Astrocyte (in vitro differentiated cells and primary cell): Measurements from ENCODE around the gene DCBLD1. TPM values are rescaled to one million over a fixed set of nuclear protein-coding genes. Genes with fewer than 3 reads are reported as not detected.

Experiments used
- DNase-seq: peaks from one replicate; pipeline ENCODE4 v3.0.0-alpha.2; 2010; ENCODE audit warnings: low read depth
- FAIRE-seq: peaks from 2 replicates; lab custom pipeline; 2011; peaks lifted over from hg19 to GRCh38; lab: Jason Lieb, UNC
- H2AFZ ChIP-seq: 2 replicates; pipeline ENCODE4 v1.6.0; 2012; ENCODE audit warnings: low read depth, low read length, inconsistent platforms
- H3K27ac ChIP-seq: 2 replicates; pipeline ENCODE4 v1.5.1; 2011; ENCODE audit warnings: low read depth, low read length, inconsistent platforms
- H3K27me3 ChIP-seq: 2 replicates; pipeline ENCODE4 v1.6.0; 2011; ENCODE audit warnings: low read length, inconsistent platforms; ENCODE audit not compliant: insufficient read depth
- H3K36me3 ChIP-seq: 2 replicates; pipeline ENCODE4 v1.5.1; 2011; ENCODE audit warnings: low read length, inconsistent platforms; ENCODE audit not compliant: insufficient read depth
- H3K4me1 ChIP-seq: 2 replicates; pipeline ENCODE4 v1.5.1; 2011; ENCODE audit warnings: low read length, inconsistent platforms; ENCODE audit not compliant: insufficient read depth
- H3K4me2 ChIP-seq: 2 replicates; pipeline ENCODE4 v1.6.0; 2012; ENCODE audit warnings: low read length, inconsistent platforms
- H3K4me3 ChIP-seq: 2 replicates; pipeline ENCODE4 v1.5.1; 2011; ENCODE audit warnings: low read depth, mild to moderate bottlenecking, low read length, inconsistent platforms; ENCODE audit not compliant: insufficient read depth
- H3K79me2 ChIP-seq: 2 replicates; pipeline ENCODE4 v1.6.0; 2012; ENCODE audit warnings: mild to moderate bottlenecking, low read length, inconsistent platforms; ENCODE audit not compliant: insufficient read depth
- H3K9ac ChIP-seq: 2 replicates; pipeline ENCODE4 v1.6.0; 2012; ENCODE audit warnings: mild to moderate bottlenecking, low read length, inconsistent platforms
- H3K9me3 ChIP-seq: 2 replicates; pipeline ENCODE4 v1.5.1; 2012; ENCODE audit warnings: low read depth, mild to moderate bottlenecking, low read length, inconsistent platforms; ENCODE audit not compliant: insufficient read depth
- H4K20me1 ChIP-seq: 2 replicates; pipeline ENCODE4 v1.6.0; 2012; ENCODE audit warnings: low read length, inconsistent platforms; ENCODE audit not compliant: insufficient read depth
- H3K27ac Mint-ChIP-seq: one replicate; pipeline ENCODE4 v1.8.0; 2021; ENCODE audit warnings: mild to moderate bottlenecking, mixed read lengths; ENCODE audit not compliant: unreplicated experiment
- H3K27me3 Mint-ChIP-seq: one replicate; pipeline ENCODE4 v1.8.0; 2021; ENCODE audit warnings: low read depth, mixed read lengths; ENCODE audit not compliant: unreplicated experiment
- H3K36me3 Mint-ChIP-seq: one replicate; pipeline ENCODE4 v1.8.0; 2021; ENCODE audit warnings: low read depth, mixed read lengths; ENCODE audit not compliant: unreplicated experiment
- H3K4me1 Mint-ChIP-seq: one replicate; pipeline ENCODE4 v1.8.0; 2021; ENCODE audit warnings: low read depth, mixed read lengths; ENCODE audit not compliant: unreplicated experiment
- H3K4me3 Mint-ChIP-seq: one replicate; pipeline ENCODE4 v1.8.0; 2021; ENCODE audit warnings: mild to moderate bottlenecking, moderate library complexity, mixed read lengths; ENCODE audit not compliant: unreplicated experiment
- H3K9me3 Mint-ChIP-seq: one replicate; pipeline ENCODE4 v1.8.0; 2021; ENCODE audit warnings: mild to moderate bottlenecking, mixed read lengths; ENCODE audit not compliant: unreplicated experiment
- EZH2 ChIP-seq: IDR thresholded peaks from 2 replicates; pipeline ENCODE4 v1.6.1; 2012; ENCODE audit warnings: mild to moderate bottlenecking, low read length, inconsistent platforms; ENCODE audit not compliant: insufficient read depth
- total RNA-seq: library from RNA; stranded (reverse); gene quantifications from 2 replicates; pipeline ENCODE4 v1.2.1, GENCODE V29; 2021
- TF ChIP-seq, protein P1 (sequence below): IDR thresholded peaks from 2 replicates; pipeline ENCODE4 v1.5.1; 2011; ENCODE audit warnings: low read depth, mild to moderate bottlenecking, inconsistent platforms, low read length, moderate library complexity; ENCODE audit not compliant: insufficient read depth

The DCBLD1 gene
- total RNA-seq, 1 donor from 2014 or later, result 36.8 TPM

DNA sequence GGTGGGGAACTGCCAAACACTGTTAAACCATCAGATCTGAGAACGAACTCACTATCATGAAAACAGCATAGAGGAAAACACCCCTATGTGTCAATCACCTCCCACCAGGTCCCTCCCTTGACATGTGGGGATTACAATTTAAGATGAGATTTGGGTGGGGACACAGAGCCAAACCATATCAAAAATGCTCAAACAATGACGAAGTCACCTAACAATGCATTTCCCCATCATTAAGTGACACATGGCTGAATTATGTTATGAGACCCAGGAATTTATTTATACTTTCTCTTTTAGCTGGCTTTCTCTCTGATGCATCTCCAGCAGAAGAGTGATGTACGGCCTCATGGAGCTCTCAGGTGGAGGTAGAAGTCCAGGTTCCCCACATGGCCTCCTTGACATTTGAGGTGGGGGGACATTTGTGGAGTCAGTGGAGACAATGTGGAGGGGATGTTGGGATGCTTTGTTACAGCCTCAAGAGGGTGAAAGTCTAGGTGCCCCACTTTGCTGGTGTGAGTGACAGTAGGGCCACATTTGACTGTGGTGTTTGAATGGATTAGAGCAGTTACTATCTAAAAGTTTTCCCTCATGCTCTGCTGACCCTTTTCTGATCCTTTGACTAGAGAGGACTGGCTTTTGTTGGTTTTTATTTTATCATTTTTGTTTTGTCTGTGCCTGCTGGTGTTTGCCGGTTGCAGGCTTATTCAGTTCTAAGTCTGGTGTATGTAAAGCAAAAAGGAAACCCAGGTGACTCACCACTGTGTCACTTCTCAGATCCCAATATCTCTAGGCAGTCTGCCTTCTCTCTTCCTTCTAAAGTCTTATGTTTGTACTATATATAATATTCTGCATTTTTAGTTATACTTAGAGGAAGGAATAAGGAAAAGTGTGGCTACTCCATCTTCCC is 18.5 kb upstream of the DCBLD1 start:
- no peaks in the 10 kb centered on the region for H3K9me3 ChIP-seq
- peak overlapping the region; percentile 77 for H3K9ac ChIP-seq
- peak overlapping the region; percentile 88 for H3K4me2 ChIP-seq
- peaks cover 13% of the 10 kb centered on the region for H3K4me1 ChIP-seq
- TF ChIP-seq, protein P1, sequence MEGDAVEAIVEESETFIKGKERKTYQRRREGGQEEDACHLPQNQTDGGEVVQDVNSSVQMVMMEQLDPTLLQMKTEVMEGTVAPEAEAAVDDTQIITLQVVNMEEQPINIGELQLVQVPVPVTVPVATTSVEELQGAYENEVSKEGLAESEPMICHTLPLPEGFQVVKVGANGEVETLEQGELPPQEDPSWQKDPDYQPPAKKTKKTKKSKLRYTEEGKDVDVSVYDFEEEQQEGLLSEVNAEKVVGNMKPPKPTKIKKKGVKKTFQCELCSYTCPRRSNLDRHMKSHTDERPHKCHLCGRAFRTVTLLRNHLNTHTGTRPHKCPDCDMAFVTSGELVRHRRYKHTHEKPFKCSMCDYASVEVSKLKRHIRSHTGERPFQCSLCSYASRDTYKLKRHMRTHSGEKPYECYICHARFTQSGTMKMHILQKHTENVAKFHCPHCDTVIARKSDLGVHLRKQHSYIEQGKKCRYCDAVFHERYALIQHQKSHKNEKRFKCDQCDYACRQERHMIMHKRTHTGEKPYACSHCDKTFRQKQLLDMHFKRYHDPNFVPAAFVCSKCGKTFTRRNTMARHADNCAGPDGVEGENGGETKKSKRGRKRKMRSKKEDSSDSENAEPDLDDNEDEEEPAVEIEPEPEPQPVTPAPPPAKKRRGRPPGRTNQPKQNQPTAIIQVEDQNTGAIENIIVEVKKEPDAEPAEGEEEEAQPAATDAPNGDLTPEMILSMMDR, result no peak
- TF ChIP-seq EZH2, result no peak
- Mint-ChIP-seq H3K27ac (peak overlapping the region; percentile 88), H3K4me1 (peaks cover 18% of the 10 kb centered on the region), H3K9me3 (no peaks in the 10 kb centered on the region), H3K36me3 (no peaks in the 10 kb centered on the region), H3K27me3 (no peaks in the 10 kb centered on the region), H3K4me3 (no peak overlapping the region)
- FAIRE-seq (peak; percentile 87), DNase-seq (peak; percentile 83)
- no peaks in the 10 kb centered on the region for H4K20me1 ChIP-seq
- H3K79me2 ChIP-seq, result no peaks in the 10 kb centered on the region
- no peaks in the 10 kb centered on the region for H3K27me3 ChIP-seq
- H3K36me3 ChIP-seq, result no peaks in the 10 kb centered on the region
- peak overlapping the region; percentile 45 for H3K4me3 ChIP-seq
- H2AFZ ChIP-seq, result peak overlapping the region; percentile 55
- peak overlapping the region; percentile 95 for H3K27ac ChIP-seq

DNA sequence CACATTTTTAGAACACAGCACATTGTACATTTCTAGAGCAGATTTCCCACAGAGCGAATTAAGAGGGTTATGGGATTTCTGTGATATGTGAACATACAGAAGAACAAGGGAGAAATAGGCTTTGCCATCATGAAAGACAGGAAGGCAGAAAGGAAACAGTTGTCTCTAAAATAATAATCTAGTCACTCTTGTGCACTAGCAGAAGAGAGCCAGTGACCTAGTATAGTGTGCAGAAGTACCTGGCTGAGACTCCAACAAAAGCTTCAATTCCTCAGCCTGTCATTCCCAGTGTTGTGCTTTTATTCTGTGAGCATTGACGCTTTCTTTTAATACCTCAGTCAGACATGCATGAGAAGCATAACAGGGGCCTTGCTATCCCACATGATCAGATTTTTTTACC is 17.8 kb upstream of the DCBLD1 start:
- H3K79me2 ChIP-seq, result no peaks in the 10 kb centered on the region
- FAIRE-seq (peak; percentile 41), DNase-seq (no peak)
- no peaks in the 10 kb centered on the region for H3K27me3 ChIP-seq
- H3K9me3 ChIP-seq, result no peaks in the 10 kb centered on the region
- TF ChIP-seq EZH2, result no peak
- TF ChIP-seq, protein P1, result no peak
- peak overlapping the region; percentile 88 for H3K4me2 ChIP-seq
- H3K9me3 Mint-ChIP-seq, result no peaks in the 10 kb centered on the region
- no peak overlapping the region for H2AFZ ChIP-seq
- H3K27ac ChIP-seq, result peak overlapping the region; percentile 95
- peaks cover 18% of the 10 kb centered on the region for H3K4me1 Mint-ChIP-seq
- no peak overlapping the region for H3K9ac ChIP-seq
- no peaks in the 10 kb centered on the region for H4K20me1 ChIP-seq
- H3K4me3 ChIP-seq, result no peak overlapping the region
- no peaks in the 10 kb centered on the region for H3K36me3 Mint-ChIP-seq
- H3K4me1 ChIP-seq, result peaks cover 13% of the 10 kb centered on the region
- H3K27ac Mint-ChIP-seq, result peak overlapping the region; percentile 88
- H3K36me3 ChIP-seq, result no peaks in the 10 kb centered on the region
- peaks cover under 1% of the 10 kb centered on the region for H3K27me3 Mint-ChIP-seq
- no peak overlapping the region for H3K4me3 Mint-ChIP-seq

DNA sequence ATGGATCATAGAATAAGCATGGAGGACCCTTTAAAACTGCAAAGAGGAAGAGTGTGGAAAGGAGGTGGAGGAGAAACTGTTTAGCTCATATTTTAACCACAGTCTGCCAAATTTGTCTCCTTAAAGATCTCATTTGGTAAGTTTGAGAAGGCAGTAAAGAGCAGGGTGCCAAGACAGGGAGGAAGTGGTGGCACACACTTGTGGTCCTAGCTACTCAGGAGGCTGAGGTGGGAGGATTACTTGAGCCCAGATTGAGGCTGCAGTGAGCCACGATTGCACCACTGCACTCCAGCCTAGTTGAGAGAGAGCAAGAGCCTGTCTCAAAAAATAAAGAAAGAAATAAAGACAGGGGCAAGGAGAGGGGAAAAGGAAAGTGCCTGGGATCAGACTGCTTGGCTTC is 16.8 kb upstream of the DCBLD1 start:
- H2AFZ ChIP-seq, result no peak overlapping the region
- no peaks in the 10 kb centered on the region for H3K27me3 ChIP-seq
- no peak overlapping the region for H3K4me3 Mint-ChIP-seq
- no peaks in the 10 kb centered on the region for H3K79me2 ChIP-seq
- H3K4me1 Mint-ChIP-seq, result peaks cover 18% of the 10 kb centered on the region
- no peaks in the 10 kb centered on the region for H3K36me3 Mint-ChIP-seq
- H3K9me3 ChIP-seq, result no peaks in the 10 kb centered on the region
- no peak overlapping the region for H3K4me3 ChIP-seq
- H3K9me3 Mint-ChIP-seq, result no peaks in the 10 kb centered on the region
- TF ChIP-seq EZH2, result no peak
- TF ChIP-seq, protein P1, result no peak
- H3K36me3 ChIP-seq, result no peaks in the 10 kb centered on the region
- no peak overlapping the region for H3K4me2 ChIP-seq
- FAIRE-seq (no peak), DNase-seq (no peak)
- H3K27ac ChIP-seq, result no peak overlapping the region
- no peak overlapping the region for H3K27ac Mint-ChIP-seq
- H3K9ac ChIP-seq, result no peak overlapping the region
- no peaks in the 10 kb centered on the region for H4K20me1 ChIP-seq
- peaks cover 13% of the 10 kb centered on the region for H3K4me1 ChIP-seq
- H3K27me3 Mint-ChIP-seq, result peaks cover 6% of the 10 kb centered on the region
